Measurements from ENCODE around the gene PVRIG. TPM values are rescaled to one million over a fixed set of nuclear protein-coding genes. Genes with fewer than 3 reads are reported as not detected.

PVRIG gene
- total and polyA plus RNA-seq, 2 of the 4 experiments (the other 2 are of a cell fraction) = not detected

- no peak overlapping the region for H3K9ac ChIP-seq (ENCODE audit: low read depth, low read length)
- H3K27ac ChIP-seq (ENCODE audit: insufficient read depth, low read length) = no peak overlapping the region
- in situ Hi-C loops (cut with MboI; ENCODE audit: low sequenced_read_pairs) (no loop called here), intact Hi-C loops (cut with micrococcal nuclease) (no loop called here), dilution Hi-C loops (cut with HindIII; ENCODE audit: low sequenced_read_pairs, unreplicated experiment) (no loop called here)
- no peaks in the 10 kb centered on the region for H3K9me1 ChIP-seq (ENCODE audit: insufficient read depth, low read length)
- H3K9me3 ChIP-seq (ENCODE audit: control insufficient read depth, insufficient read depth, low read length) = no peaks in the 10 kb centered on the region
- H3K4me3 ChIP-seq (ENCODE audit: insufficient read depth, low read depth, low read length) = no peak overlapping the region
- H3K56ac ChIP-seq (ENCODE audit: extremely low read depth, insufficient read depth, low read length) = no peak overlapping the region
- no peak overlapping the region for H2AFZ ChIP-seq (replicated peaks; ENCODE audit: low read length, poor library complexity)
- no peaks in the 10 kb centered on the region for H3K79me1 ChIP-seq (ENCODE audit: low read depth in 1 of 2, low read length in 2 of 2)
- POLR2A ChIA-PET (ENCODE audit: unreplicated experiment) = no interaction called here
- no peak overlapping the region for H3K4ac ChIP-seq (ENCODE audit: low read depth, low read length)
- no peak overlapping the region for H4K91ac ChIP-seq (ENCODE audit: insufficient read depth, low read depth, low read length)
- H4K5ac ChIP-seq (ENCODE audit: low read depth, low read length) = no peak overlapping the region
- no peak overlapping the region for H3K23ac ChIP-seq (ENCODE audit: low read depth, low read length)
- H4K8ac ChIP-seq (ENCODE audit: low read depth in 2 of 2, low read length in 2 of 2) = no peak overlapping the region
- H2BK5ac ChIP-seq (ENCODE audit: low read depth, low read length, poor library complexity, severe bottlenecking) = no peak overlapping the region
- H2BK120ac ChIP-seq (ENCODE audit: low read depth, low read length) = no peak overlapping the region
- no peak overlapping the region for H2AK9ac ChIP-seq (replicated peaks; ENCODE audit: low read depth, low read length, poor library complexity)
- H3K18ac ChIP-seq (ENCODE audit: low read depth, low read length) = no peak overlapping the region
- ATAC-seq (ENCODE audit: low read depth) (no peak), DNase-seq (no peak)
- H4K20me1 ChIP-seq (ENCODE audit: insufficient read depth, low read length) = no peaks in the 10 kb centered on the region
- no peak for TF ChIP-seq MAZ (IDR thresholded peaks at IDR 0.05; ENCODE audit: borderline replicate concordance, low read depth, low read length)
- TF ChIP-seq USF2 (IDR thresholded peaks at IDR 0.05; ENCODE audit: low read depth, low read length) = no peak
- no peak for TF ChIP-seq RAD21 (IDR thresholded peaks at IDR 0.05; ENCODE audit: low read length)
- no peak for TF ChIP-seq MXI1 (IDR thresholded peaks at IDR 0.05; ENCODE audit: borderline replicate concordance, low read depth, low read length)
- no peak for TF ChIP-seq RCOR1 (IDR thresholded peaks at IDR 0.05; ENCODE audit: insufficient replicate concordance, low read length)
- CTCF ChIA-PET = no interaction called here
- no peak overlapping the region for H2AK5ac ChIP-seq (ENCODE audit: low read depth, low read length)
- H2BK15ac ChIP-seq (ENCODE audit: low read depth, low read length) = no peak overlapping the region
- BruUV-seq (replicated peaks) = no TSS peak
- H3K36me3 ChIP-seq (ENCODE audit: control insufficient read depth, insufficient read depth, low read length) = no peaks in the 10 kb centered on the region
- no peak overlapping the region for H3K14ac ChIP-seq (replicated peaks; ENCODE audit: low read depth, low read length)
- peaks cover 18% of the 10 kb centered on the region for H3K27me3 ChIP-seq (ENCODE audit: control insufficient read depth, insufficient read depth, low read length)
- no peak overlapping the region for H2BK20ac ChIP-seq (ENCODE audit: low read depth, low read length)
- peaks cover 2% of the 10 kb centered on the region; the same call in 1 of the 2 replicates for H3K4me1 ChIP-seq (ENCODE audit: control insufficient read depth, insufficient read depth, low read length)
- WGBS, 2 experiments (ENCODE audit: extremely low coverage in 2 of 2, insufficient read length in 1 of 2) = 90% methylated on average over 2 of the region's 9 CpGs; no CpG with 5 or more reads in 1 of the 2 experiments
- H3K4me2 ChIP-seq (ENCODE audit: low read depth, low read length) = no peak overlapping the region
Observed at GRCh38 chr7:100204454-100204853, 15.3 kb upstream of the PVRIG start.

All from IMR-90 (cell line).